Heart left ventricle (tissue), 16 donors: ENCODE results near the gene CD101. TPM values are rescaled to one million over a fixed set of nuclear protein-coding genes. Genes with fewer than 3 reads are reported as not detected.

Experiments used
- ATAC-seq, 4 donors: fragments of 200-7000 bp; cut with Tn5 transposase; one replicate each; pipeline ENCODE4 v1.9.1; 2020 to 2022; ENCODE audit warnings: moderate library complexity in 4 of 4, mild to moderate bottlenecking in 3 of 4, moderate number of reproducible peaks in 1 of 4
- DNase-seq, 5 donors: peaks; one replicate each; pipeline ENCODE4 v3.0.0-alpha.2; 2020
- H3K27ac ChIP-seq, 12 donors: fragments of 200-600 bp; sonication (generic) in 4 of 12; one replicate each; pipeline versions ENCODE4 v1.5.0 to v1.8.0; 2016 to 2022; ENCODE audit warnings: mild to moderate bottlenecking in 2 of 12
- H3K27me3 ChIP-seq, 9 donors: fragments of 200-600 bp; sonication (generic) in 2 of 9; one replicate each; pipeline versions ENCODE4 v1.5.1 to v1.8.0; 2016 to 2022; ENCODE audit warnings: mild to moderate bottlenecking in 3 of 9
- H3K36me3 ChIP-seq, 9 donors: fragments of 200-600 bp; sonication (generic) in 2 of 9; one replicate each; pipeline versions ENCODE4 v1.5.0 to v1.8.0; 2018 to 2022; ENCODE audit warnings: mild to moderate bottlenecking in 2 of 9
- H3K4me1 ChIP-seq, 12 donors: fragments of 200-600 bp; sonication (generic) in 4 of 12; one replicate each; pipeline versions ENCODE4 v1.5.0 to v1.8.0; 2016 to 2022; ENCODE audit warnings: mild to moderate bottlenecking in 3 of 12
- H3K4me3 ChIP-seq, 12 donors: fragments of 200-600 bp; sonication (generic) in 4 of 12; one replicate each; pipeline versions ENCODE4 v1.5.0 to v1.8.0; 2017 to 2022; ENCODE audit warnings: mild to moderate bottlenecking in 9 of 12, moderate library complexity in 4 of 12
- H3K9me3 ChIP-seq, 12 donors: fragments of 200-600 bp; sonication (generic) in 4 of 12; one replicate each; pipeline versions ENCODE4 v1.5.0 to v1.8.0; 2016 to 2022; ENCODE audit warnings: mild to moderate bottlenecking in 1 of 12
- CTCF ChIP-seq, 12 donors: fragments of 200-600 bp; sonication (generic) in 4 of 12; IDR thresholded peaks; one replicate each; pipeline versions ENCODE4 v1.5.0 to v1.8.0; 2018 to 2022; ENCODE audit warnings: antibody characterized with exemption in 12 of 12, mild to moderate bottlenecking in 5 of 12
- POLR2A ChIP-seq, 2 donors: fragments of 450-650 bp; IDR thresholded peaks; one replicate each; pipeline ENCODE4 v1.6.1; 2017; ENCODE audit warnings: antibody characterized with exemption in 2 of 2, mild to moderate bottlenecking in 2 of 2, moderate library complexity in 2 of 2
- whole genome bisulfite sequencing, 4 donors: extraction: QIAGEN DNeasy Blood & Tissue Kit in 2 of 4; methylation state at CpG; one replicate each; pipeline versions ENCODE4 v1.1.5 to v1.1.7; 2013 to 2018; 5-methylcytosine and 5-hydroxymethylcytosine counted together
- intact Hi-C, 10 donors: fragments of 100-400 bp; cut with DNase I; formaldehyde crosslinking; loops; one replicate each; pipeline versions ENCODE4 v1.11.1 to v1.14.2; 2022
- polyA plus RNA-seq, 2 donors: library from polyadenylated mRNA; stranded (reverse); fragments of 200-250 nt; gene quantifications; one replicate each; pipeline ENCODE4 v1.2.3, GENCODE V29; 2013
- total RNA-seq, 9 donors: library from RNA; depleted of rRNA in 2 of 9; stranded (reverse); fragments of >200 nt in 2 of 9; fragmentation: NEBNext Ultra II Directional in 3 of 9; extraction: Animal tissue kit (Norgen Biotek cat#: 25700) in 3 of 9; gene quantifications; one replicate each; pipeline versions ENCODE4 v1.1.0 to v1.2.4, GENCODE V29; 2016 to 2023
- donor health status: ischemic (EF 13 %, LVEDD 7.1; RV severe dilation, severe dysfunction).
- donor health status: healthy with polysubstance abuse.
- donor health status: DM: no; HTN: yes; CAD: no.
- donor health status: DM: no; HTN: no; CAD: no.
- donor health status: ischemic (EF 25% LVEDD 6.9; RV normal size, moderate dysfunction).
- donor health status: ischemic (EF 25% LVEDD 5.7; RV mildly dilated, moderate dysfunction).
- donor health status: healthy.
- donor health status: DM: yes; HTN: yes; CAD: no.
- donor health status: ischemic (EF 35%, LVEDD 5.7; RV mildly dilated, moderate dysfunction).
- donor health status: nonischemic (EF 11% LVEDD 7.7; RV severe dilation, severe dysfunction).
- donor health status: DM: yes; HTN: yes; CAD: no.
- donor health status: PGD.
- donor health status: ischemic (EF 29% LVEDD 5.4; RV normal size, mild dysfunction).
- donor health status: nonischemic (EF 23%, LVEDD 6.1; RV moderate dilation, normal function).

Gene CD101
- total and polyA plus RNA-seq, 11 donors = 0.38 to 2.5 (median 0.87) TPM

DNA sequence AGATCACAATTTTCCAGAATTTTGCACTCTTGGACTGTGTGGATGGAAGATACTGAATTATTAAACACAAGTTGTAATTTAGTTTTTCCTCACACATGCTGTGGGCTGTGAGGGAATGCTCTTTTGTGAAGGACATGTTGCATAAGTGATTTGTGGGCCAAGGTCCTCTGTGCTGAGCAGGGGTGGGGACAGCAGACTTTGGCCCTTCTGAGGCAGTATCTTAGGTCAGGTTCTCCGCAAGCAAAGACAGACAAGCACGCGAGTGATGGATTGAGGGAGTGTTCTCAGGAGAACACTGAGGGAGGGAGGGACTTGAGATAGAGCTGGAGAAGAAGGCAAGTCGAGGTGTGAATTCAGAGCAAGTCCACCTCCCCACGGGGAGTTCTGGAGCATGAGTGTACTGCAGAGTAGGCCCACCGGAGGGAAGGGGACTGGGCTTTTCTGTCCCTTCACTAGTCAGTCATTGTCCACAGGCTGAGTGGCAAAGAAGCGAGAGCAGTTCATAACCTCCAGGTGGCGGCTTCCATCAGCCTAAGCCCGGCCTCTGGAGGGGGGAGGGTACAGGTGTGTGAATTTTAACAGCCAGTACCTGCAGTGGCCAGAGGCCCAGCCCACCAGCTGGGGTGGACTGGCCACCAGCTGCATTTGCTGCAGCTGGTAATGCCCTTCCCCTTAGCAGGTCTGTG lies 19.1 kb upstream of the CD101 start:
- ATAC-seq = peak in 1 of 4 donors; percentile 3
- 82 to 84% (median 83%) methylated on average over 8 to 9 of the region's 9 CpGs for WGBS, 4 donors
- intact Hi-C loops = loop anchor here in 2 of 10 donors (10.0 kb wide), 2 partner anchors 52 to 68 kb away; no protein-coding TSS in a partner anchor

GRCh38 chr1:116983112-116983511 lies 18.4 kb upstream of the CD101 start:
- Histone ChIP-seq H3K36me3 (peaks cover 0 to 17% (median 6%) of the 10 kb centered on the region in 9 donors), H3K27me3 (no peaks in the 10 kb centered on the region), H3K9me3 (peaks cover 0 to 3% (median 0%) of the 10 kb centered on the region in 12 donors), H3K4me1 (peaks cover 0 to 37% (median 17%) of the 10 kb centered on the region in 12 donors), H3K27ac (peak overlapping the region in 9 of 12 donors; percentile 51 to 84 (median 65)), H3K4me3 (no peak overlapping the region)
- intact Hi-C loops = loop anchor here in 2 of 10 donors (10.0 kb wide), 2 partner anchors 52 to 68 kb away; no protein-coding TSS in a partner anchor
- TF ChIP-seq CTCF (IDR thresholded peaks at IDR 0.05) (no peak), POLR2A (IDR thresholded peaks at IDR 0.05) (no peak)
- 46 to 55% (median 53%) methylated on average over 5 of the region's 5 CpGs for WGBS, 4 donors
- peak; percentile 21 to 38 (median 36) for ATAC-seq
- peak in 1 of 5 donors; percentile 34 for DNase-seq

More for the DNA sequence above, 19.1 kb upstream of the CD101 start:
- TF ChIP-seq POLR2A (IDR thresholded peaks at IDR 0.05) = no peak
- H3K27me3 ChIP-seq = no peaks in the 10 kb centered on the region
- peaks cover 0 to 30% (median 14%) of the 10 kb centered on the region in 12 donors for H3K4me1 ChIP-seq
- H3K36me3 ChIP-seq = peaks cover 0 to 17% (median 6%) of the 10 kb centered on the region in 9 donors
- no peak overlapping the region for H3K4me3 ChIP-seq
- no peak for DNase-seq
- H3K27ac ChIP-seq = peak overlapping the region in 8 of 12 donors; percentile 16 to 80 (median 64)
- H3K9me3 ChIP-seq = peaks cover 0 to 3% (median 0%) of the 10 kb centered on the region in 12 donors

DNA sequence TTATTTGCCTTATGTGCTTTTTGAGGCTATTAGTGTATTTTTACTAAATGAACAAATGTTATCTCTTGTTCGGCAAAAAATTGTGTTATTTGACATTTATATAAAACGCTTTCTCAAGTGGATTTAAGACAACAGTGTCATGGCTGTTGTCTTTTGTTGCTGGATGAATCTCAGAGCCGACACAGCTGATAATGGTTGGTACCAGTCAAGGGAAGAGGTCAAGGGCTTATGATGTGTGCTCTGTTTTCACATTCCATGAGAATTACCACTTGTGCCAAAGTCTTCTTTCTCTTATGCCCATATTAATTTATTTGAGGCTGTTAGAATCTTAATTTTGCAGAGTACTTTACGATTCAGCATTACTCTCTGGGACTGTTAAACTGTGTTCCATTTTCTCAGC lies 17.9 kb upstream of the CD101 start:
- no peak overlapping the region for H3K4me3 ChIP-seq
- intact Hi-C loops = loop anchor here in 3 of 10 donors (2.0 to 10.0 kb wide), 3 partner anchors 33 to 69 kb away; no protein-coding TSS in a partner anchor
- H3K27me3 ChIP-seq = no peaks in the 10 kb centered on the region
- ATAC-seq (peak in 3 of 4 donors; percentile 30 to 44 (median 41)), DNase-seq (no peak)
- peak overlapping the region in 10 of 12 donors; percentile 35 to 84 (median 64) for H3K27ac ChIP-seq
- peaks cover 0 to 3% (median 0%) of the 10 kb centered on the region in 12 donors for H3K9me3 ChIP-seq
- peaks cover 0 to 18% (median 6%) of the 10 kb centered on the region in 9 donors for H3K36me3 ChIP-seq
- 46 to 53% (median 47%) methylated on average over 4 of the region's 4 CpGs for WGBS, 4 donors
- TF ChIP-seq POLR2A (IDR thresholded peaks at IDR 0.05) (no peak), CTCF (IDR thresholded peaks at IDR 0.05) (no peak)
- H3K4me1 ChIP-seq = peaks cover 0 to 43% (median 19%) of the 10 kb centered on the region in 12 donors

- intact Hi-C loops = loop anchor here in 4 of 10 donors (2.0 to 10.0 kb wide), 4 partner anchors 34 to 72 kb away; no protein-coding TSS in a partner anchor
- Histone ChIP-seq H3K36me3 (peaks cover 0 to 19% (median 6%) of the 10 kb centered on the region in 9 donors), H3K4me3 (no peak overlapping the region), H3K9me3 (peaks cover 0 to 3% (median 0%) of the 10 kb centered on the region in 12 donors), H3K27me3 (no peaks in the 10 kb centered on the region), H3K27ac (peak overlapping the region in 9 of 12 donors; percentile 51 to 84 (median 65)), H3K4me1 (peaks cover 0 to 52% (median 22%) of the 10 kb centered on the region in 12 donors)
- peak in 3 of 5 donors; percentile 51 to 73 (median 51) for DNase-seq
- peak; percentile 55 to 78 (median 76) for ATAC-seq
- 79 to 88% (median 80%) methylated on average over 12 to 14 of the region's 14 CpGs for WGBS, 4 donors
- TF ChIP-seq CTCF (IDR thresholded peaks at IDR 0.05) = no peak
- no peak for TF ChIP-seq POLR2A (IDR thresholded peaks at IDR 0.05)
Observed at GRCh38 chr1:116984406-116985160, 17.0 kb upstream of the CD101 start.
